IMR-90 (cell line): Measurements from ENCODE around the gene THAP6. TPM values are rescaled to one million over a fixed set of nuclear protein-coding genes. Genes with fewer than 3 reads are reported as not detected.

Experiments used
- ATAC-seq: fragments of 200-7000 bp; cut with Tn5 transposase; 2 replicates; pipeline ENCODE4 v1.9.1; 2020; ENCODE audit warnings: low read depth, mild to moderate bottlenecking, moderate library complexity
- BruUV-seq: library from RNA; stranded (reverse); fragments of 400-500 nt; replicated peaks from 2 replicates; lab custom pipeline; 2021; lab: Mats Ljungman, UMichigan
- CTCF ChIA-PET: fragments of 300-600 bp; formaldehyde crosslinking; extraction: SDS; loops from one replicate; lab custom pipeline; 2021; ENCODE audit warnings: antibody characterized with exemption; lab: Yijun Ruan, JAX
- POLR2A ChIA-PET: fragments of 300-600 bp; sonication (Branson Sonifier 250); formaldehyde crosslinking; loops from one replicate; lab custom pipeline; 2022; ENCODE audit warnings: antibody characterized with exemption; ENCODE audit not compliant: unreplicated experiment; lab: Charles Lee
- DNase-seq: peaks from one replicate; pipeline ENCODE4 v3.0.0; 2013
- H2AFZ ChIP-seq: replicated peaks from 2 replicates; pipeline ENCODE3; 2013; ENCODE audit warnings: low read length, mild to moderate bottlenecking; ENCODE audit not compliant: poor library complexity
- H2AK5ac ChIP-seq: 2 replicates; pipeline ENCODE4 v1.6.1; 2013; ENCODE audit warnings: low read depth, low read length, inconsistent platforms
- H2AK9ac ChIP-seq: replicated peaks from 2 replicates; pipeline ENCODE3; 2013; ENCODE audit warnings: mild to moderate bottlenecking, low read depth, low read length, moderate library complexity; ENCODE audit not compliant: poor library complexity
- H2BK120ac ChIP-seq: 2 replicates; pipeline ENCODE4 v1.6.1; 2013; ENCODE audit warnings: low read depth, low read length, inconsistent platforms
- H2BK15ac ChIP-seq: 3 replicates; pipeline ENCODE4 v1.6.1; 2013; ENCODE audit warnings: low read depth, low read length, inconsistent platforms
- H2BK20ac ChIP-seq: 2 replicates; pipeline ENCODE4 v1.6.1; 2013; ENCODE audit warnings: low read depth, mild to moderate bottlenecking, inconsistent platforms, low read length, moderate library complexity
- H2BK5ac ChIP-seq: 2 replicates; pipeline ENCODE4 v1.6.1; 2013; ENCODE audit warnings: mild to moderate bottlenecking, low read depth, low read length, inconsistent platforms; ENCODE audit not compliant: poor library complexity, severe bottlenecking
- H3K14ac ChIP-seq: replicated peaks from 2 replicates; pipeline ENCODE4 v1.6.1; 2013; ENCODE audit warnings: low read depth, low read length, inconsistent platforms
- H3K18ac ChIP-seq: 2 replicates; pipeline ENCODE4 v1.6.1; 2013; ENCODE audit warnings: low read depth, low read length, control low read depth
- H3K23ac ChIP-seq: 2 replicates; pipeline ENCODE4 v1.6.1; 2013; ENCODE audit warnings: low read depth, low read length, inconsistent platforms
- H3K27ac ChIP-seq: 2 replicates; pipeline ENCODE4 v1.5.1; 2013; ENCODE audit warnings: mild to moderate bottlenecking, control low read depth, low read length; ENCODE audit not compliant: insufficient read depth
- H3K27me3 ChIP-seq: 2 replicates; pipeline ENCODE4 v1.6.1; 2013; ENCODE audit warnings: low read length; ENCODE audit not compliant: control insufficient read depth, insufficient read depth
- H3K36me3 ChIP-seq: 2 replicates; pipeline ENCODE4 v1.6.1; 2013; ENCODE audit warnings: low read length, mixed read lengths; ENCODE audit not compliant: control insufficient read depth, insufficient read depth
- H3K4ac ChIP-seq: 2 replicates; pipeline ENCODE4 v1.6.1; 2013; ENCODE audit warnings: low read depth, low read length, inconsistent platforms
- H3K4me1 ChIP-seq: 2 replicates; pipeline ENCODE4 v1.6.1; 2013; ENCODE audit warnings: low read length, mixed read lengths; ENCODE audit not compliant: control insufficient read depth, insufficient read depth
- H3K4me2 ChIP-seq: 2 replicates; pipeline ENCODE4 v1.6.1; 2013; ENCODE audit warnings: low read depth, mild to moderate bottlenecking, control low read depth, low read length, moderate library complexity
- H3K4me3 ChIP-seq: 2 replicates; pipeline ENCODE4 v1.5.1; 2013; ENCODE audit warnings: low read depth, mild to moderate bottlenecking, control low read depth, low read length, moderate library complexity; ENCODE audit not compliant: insufficient read depth
- H3K56ac ChIP-seq: 2 replicates; pipeline ENCODE4 v1.6.1; 2013; ENCODE audit warnings: low read length, inconsistent platforms; ENCODE audit not compliant: insufficient read depth; ENCODE audit errors: extremely low read depth
- H3K79me1 ChIP-seq, 2 experiments: 2 replicates each; pipeline ENCODE4 v1.6.1; 2013; ENCODE audit warnings: low read length in 2 of 2, inconsistent platforms in 1 of 2, low read depth in 1 of 2
- H3K9ac ChIP-seq: 2 replicates; pipeline ENCODE4 v1.6.1; 2013; ENCODE audit warnings: low read depth, low read length, control low read depth
- H3K9me1 ChIP-seq: 2 replicates; pipeline ENCODE4 v1.6.1; 2013; ENCODE audit warnings: low read length, inconsistent platforms; ENCODE audit not compliant: insufficient read depth
- H3K9me3 ChIP-seq: 2 replicates; pipeline ENCODE4 v1.6.1; 2013; ENCODE audit warnings: low read length; ENCODE audit not compliant: control insufficient read depth, insufficient read depth
- H4K20me1 ChIP-seq: 2 replicates; pipeline ENCODE4 v1.6.1; 2013; ENCODE audit warnings: low read length, inconsistent platforms; ENCODE audit not compliant: insufficient read depth
- H4K5ac ChIP-seq: 2 replicates; pipeline ENCODE4 v1.6.1; 2013; ENCODE audit warnings: mild to moderate bottlenecking, low read depth, low read length, control low read depth
- H4K8ac ChIP-seq, 2 experiments: 2 replicates each; pipeline ENCODE4 v1.6.1; 2013; ENCODE audit warnings: low read depth in 2 of 2, low read length in 2 of 2, control low read depth in 1 of 2, inconsistent platforms in 1 of 2
- H4K91ac ChIP-seq: 2 replicates; pipeline ENCODE4 v1.6.1; 2013; ENCODE audit warnings: low read depth, low read length, inconsistent platforms; ENCODE audit not compliant: insufficient read depth
- BHLHE40 ChIP-seq: fragments of 150-350 bp; IDR thresholded peaks from 2 replicates; pipeline ENCODE4 v1.6.1; 2016; ENCODE audit warnings: mild to moderate bottlenecking, low read depth, low read length
- CEBPB ChIP-seq: IDR thresholded peaks from 2 replicates; pipeline ENCODE4 v1.6.1; 2012; ENCODE audit warnings: low read depth, low read length, improper control_type of control experiment
- CHD1 ChIP-seq: IDR thresholded peaks from 2 replicates; pipeline ENCODE4 v1.6.1; 2012; ENCODE audit warnings: low read depth, low read length, improper control_type of control experiment
- CTCF ChIP-seq: conservative IDR thresholded peaks from 2 replicates; pipeline ENCODE4 v1.5.1; 2012; ENCODE audit warnings: mild to moderate bottlenecking, low read depth, low read length, improper control_type of control experiment
- ELK1 ChIP-seq: fragments of 150-350 bp; IDR thresholded peaks from 2 replicates; pipeline ENCODE4 v1.6.1; 2016; ENCODE audit warnings: low read depth, mild to moderate bottlenecking, low read length, moderate library complexity, borderline replicate concordance
- FOS ChIP-seq: fragments of 150-350 bp; IDR thresholded peaks from 2 replicates; pipeline ENCODE4 v1.6.1; 2016; ENCODE audit warnings: low read depth, low read length
- MAFK ChIP-seq: IDR thresholded peaks from 2 replicates; pipeline ENCODE4 v1.6.1; 2012; ENCODE audit warnings: low read depth, low read length, improper control_type of control experiment
- MAZ ChIP-seq: IDR thresholded peaks from 2 replicates; pipeline ENCODE4 v1.6.1; 2012; ENCODE audit warnings: low read depth, mild to moderate bottlenecking, low read length, improper control_type of control experiment, moderate library complexity, borderline replicate concordance
- MXI1 ChIP-seq: IDR thresholded peaks from 2 replicates; pipeline ENCODE4 v1.6.1; 2012; ENCODE audit warnings: low read depth, mild to moderate bottlenecking, low read length, moderate library complexity, borderline replicate concordance
- NFE2L2 ChIP-seq: fragments of 150-350 bp; IDR thresholded peaks from 2 replicates; pipeline ENCODE4 v1.6.1; 2016; ENCODE audit warnings: low read depth, mild to moderate bottlenecking, low read length
- POLR2A ChIP-seq: IDR thresholded peaks from 2 replicates; pipeline ENCODE4 v1.6.1; 2012; ENCODE audit warnings: mild to moderate bottlenecking, low read depth, low read length
- RAD21 ChIP-seq: IDR thresholded peaks from 2 replicates; pipeline ENCODE4 v1.6.1; 2012; ENCODE audit warnings: low read length, improper control_type of control experiment
- RCOR1 ChIP-seq: IDR thresholded peaks from 2 replicates; pipeline ENCODE4 v1.6.1; 2012; ENCODE audit warnings: mild to moderate bottlenecking, low read length, improper control_type of control experiment; ENCODE audit not compliant: insufficient replicate concordance
- RFX5 ChIP-seq: IDR thresholded peaks from 2 replicates; pipeline ENCODE4 v1.8.0; 2012; ENCODE audit warnings: low read depth, mild to moderate bottlenecking, low read length, moderate library complexity
- SMC3 ChIP-seq: fragments of 150-350 bp; IDR thresholded peaks from 2 replicates; pipeline ENCODE4 v1.6.1; 2016; ENCODE audit warnings: low read depth, mild to moderate bottlenecking, antibody characterized with exemption, low read length, moderate library complexity
- USF2 ChIP-seq: fragments of 150-350 bp; IDR thresholded peaks from 2 replicates; pipeline ENCODE4 v1.6.1; 2017; ENCODE audit warnings: mild to moderate bottlenecking, antibody characterized with exemption, low read length, low read depth
- WGBS, 2 experiments: methylation state at CpG; one replicate each; pipeline versions ENCODE4 v1.1.5 to v1.1.7; 2013; ENCODE audit warnings: missing lambda C conversion rate in 2 of 2; ENCODE audit not compliant: insufficient read length in 1 of 2; ENCODE audit errors: extremely low coverage in 2 of 2; 5-methylcytosine and 5-hydroxymethylcytosine counted together
- dilution Hi-C: fragments of 300-500 bp; cut with HindIII; formaldehyde crosslinking; loops from one replicate; pipeline ENCODE4 v1.14.3; 2018; ENCODE audit warnings: low sequenced_read_pairs; ENCODE audit not compliant: unreplicated experiment
- in situ Hi-C: fragments of 300-500 bp; cut with MboI; formaldehyde crosslinking; loops from 3 replicates; pipeline ENCODE4 v1.14.3; 2019; ENCODE audit warnings: low sequenced_read_pairs, inconsistent platforms, mixed read lengths
- intact Hi-C: fragments of 100-400 bp; cut with micrococcal nuclease; formaldehyde crosslinking; loops from 2 replicates; pipeline ENCODE4 v1.10.0; 2022
- polyA plus RNA-seq, 3 experiments: library from polyadenylated mRNA; depleted of rRNA; stranded (reverse); fragments of >200 nt; gene quantifications; 2 replicates each; pipeline ENCODE4 v1.2.3, GENCODE V29; 2012; ENCODE audit warnings: low replicate concordance in 1 of 3
- total RNA-seq: library from RNA; depleted of rRNA; stranded (reverse); fragments of >200 nt; gene quantifications from 2 replicates; pipeline ENCODE4 v1.2.3, GENCODE V29; 2012

The THAP6 gene
- total and polyA plus RNA-seq, 2 of the 4 experiments (the other 2 are of a cell fraction): 6.3 to 7.0 TPM

- Histone ChIP-seq H3K9me1 (no peaks in the 10 kb centered on the region), H3K79me1 (peaks cover 9 to 17% of the 10 kb centered on the region in 2 experiments; a peak in 3 of 4 replicates), H3K4me1 (peaks cover 2% of the 10 kb centered on the region; the same call in 1 of the 2 replicates), H3K56ac (no peak overlapping the region), H3K4me3 (no peak overlapping the region), H3K23ac (no peak overlapping the region), H4K91ac (no peak overlapping the region), H3K4ac (no peak overlapping the region), H3K9ac (no peak overlapping the region), H3K36me3 (peaks cover 7% of the 10 kb centered on the region), H3K18ac (no peak overlapping the region), H2BK15ac (no peak overlapping the region), H3K4me2 (no peak overlapping the region), H3K9me3 (peaks cover 4% of the 10 kb centered on the region; the same call in 1 of the 2 replicates), H2AK9ac (no peak overlapping the region), H3K14ac (no peak overlapping the region), H2AK5ac (no peak overlapping the region), H3K27ac (no peak overlapping the region), H3K27me3 (no peaks in the 10 kb centered on the region), H4K5ac (no peak overlapping the region), H2AFZ (no peak overlapping the region), H4K8ac (no peak overlapping the region), H2BK5ac (no peak overlapping the region), H2BK20ac (no peak overlapping the region), H4K20me1 (no peaks in the 10 kb centered on the region), H2BK120ac (no peak overlapping the region)
- TF ChIP-seq CEBPB: no peak
- TF ChIP-seq POLR2A: no peak
- no peak for TF ChIP-seq ELK1
- no peak for TF ChIP-seq CTCF
- no peak for TF ChIP-seq MAZ
- no peak for TF ChIP-seq MXI1
- no peak for TF ChIP-seq RAD21
- TF ChIP-seq SMC3: no peak
- no peak for TF ChIP-seq FOS
- no peak for TF ChIP-seq RCOR1
- no peak for TF ChIP-seq CHD1
- no peak for TF ChIP-seq BHLHE40
- TF ChIP-seq USF2: no peak
- TF ChIP-seq RFX5: no peak
- no peak for TF ChIP-seq NFE2L2
- TF ChIP-seq MAFK: no peak
- ATAC-seq: no peak
- DNase-seq: no peak
- no TSS peak for BruUV-seq
- no CpG with 5 or more reads among the region's 2 CpGs for WGBS, 2 experiments
- CTCF ChIA-PET: interaction anchor here (1.3 kb wide), 1 partner anchor 565 kb away, joined by 3 read pairs; the partner anchor contains the start of gene PARM1
- dilution Hi-C loops (no loop called here), intact Hi-C loops (loop anchor here (10.0 kb wide), 1 partner anchor 153 kb away; no protein-coding TSS in a partner anchor), in situ Hi-C loops (loop anchor here (25.0 kb wide), 1 partner anchor 1161 kb away; no protein-coding TSS in a partner anchor)
- POLR2A ChIA-PET: no interaction called here
Observed at GRCh38 chr4:75498041-75498440, 16.2 kb upstream of the THAP6 start.
